SK-N-SH treated with all-trans-retinoic acid at 6 μM for 48 hours (cell line): ENCODE results near the gene UNC5C.

Experiments
- ATAC-seq: fragments of 200-7000 bp; cut with Tn5 transposase; 3 replicates; pipeline ENCODE4 v1.9.1; 2020; ENCODE audit warnings: mild to moderate bottlenecking, moderate library complexity
- ARNTL ChIP-seq: fragments of 450-650 bp; formaldehyde crosslinking; IDR thresholded peaks from 2 replicates; pipeline ENCODE4 v1.5.0; 2020; ENCODE audit warnings: low read depth, mild to moderate bottlenecking, moderate library complexity, borderline replicate concordance
- BACH2 ChIP-seq: fragments of 250-450 bp; sonication (Bioruptor Pico); IDR thresholded peaks from 2 replicates; pipeline ENCODE4 v1.9.0; 2021; ENCODE audit warnings: mild to moderate bottlenecking, borderline replicate concordance
- GLIS3 ChIP-seq: fragments of 250-450 bp; sonication (Bioruptor Pico); IDR thresholded peaks from 2 replicates; pipeline ENCODE4 v1.5.0; 2020; ENCODE audit warnings: mild to moderate bottlenecking, moderate library complexity
- ISL1 ChIP-seq: fragments of 250-450 bp; sonication (Bioruptor Pico); IDR thresholded peaks from 2 replicates; pipeline ENCODE4 v2.1.2; 2022; ENCODE audit warnings: mild to moderate bottlenecking, moderate library complexity
- OSR1 ChIP-seq: fragments of 250-450 bp; sonication (Bioruptor Pico); IDR thresholded peaks from 2 replicates; pipeline ENCODE4 v1.8.0; 2022; ENCODE audit warnings: moderate library complexity, mild to moderate bottlenecking, inconsistent platforms
- PPARA ChIP-seq: fragments of 250-450 bp; sonication (Bioruptor Pico); IDR thresholded peaks from 2 replicates; pipeline ENCODE4 v1.5.0; 2020; ENCODE audit warnings: mild to moderate bottlenecking, borderline replicate concordance
- RARB ChIP-seq: fragments of 250-450 bp; sonication (Bioruptor Pico); IDR thresholded peaks from 2 replicates; pipeline ENCODE4 v1.8.0; 2021; ENCODE audit warnings: mild to moderate bottlenecking, moderate library complexity
- SNAI2 ChIP-seq: fragments of 250-450 bp; sonication (Bioruptor Pico); IDR thresholded peaks from 2 replicates; pipeline ENCODE4 v1.5.0; 2020; ENCODE audit warnings: mild to moderate bottlenecking, moderate library complexity
- TCF4 ChIP-seq: fragments of 250-450 bp; sonication (Bioruptor Pico); IDR thresholded peaks from 2 replicates; pipeline ENCODE4 v1.8.0; 2021; ENCODE audit warnings: mild to moderate bottlenecking, moderate library complexity, borderline replicate concordance
- TOX ChIP-seq: fragments of 250-450 bp; sonication (Bioruptor Pico); IDR thresholded peaks from 2 replicates; pipeline ENCODE4 v1.8.0; 2021; ENCODE audit warnings: mild to moderate bottlenecking, moderate library complexity, borderline replicate concordance
- ZFP3 ChIP-seq: fragments of 250-450 bp; sonication (Bioruptor Pico); IDR thresholded peaks from 2 replicates; pipeline ENCODE4 v1.5.0; 2020; ENCODE audit warnings: mild to moderate bottlenecking, moderate library complexity
- ZFP30 ChIP-seq: fragments of 450-650 bp; formaldehyde crosslinking; IDR thresholded peaks from 2 replicates; pipeline ENCODE4 v1.5.0; 2022; ENCODE audit warnings: mild to moderate bottlenecking, moderate library complexity
- ZNF565 ChIP-seq: fragments of 450-650 bp; formaldehyde crosslinking; conservative IDR thresholded peaks from 2 replicates; pipeline ENCODE4 v1.5.0; 2020; ENCODE audit warnings: low read depth, mild to moderate bottlenecking, moderate library complexity
- ZNF70 ChIP-seq: fragments of 450-650 bp; formaldehyde crosslinking; IDR thresholded peaks from 2 replicates; pipeline ENCODE4 v1.5.0; 2020; ENCODE audit warnings: mild to moderate bottlenecking, moderate library complexity
- TF ChIP-seq, protein P1 (sequence below): fragments of 250-450 bp; sonication (Bioruptor Pico); IDR thresholded peaks from 2 replicates; pipeline ENCODE4 v1.5.1; 2020; ENCODE audit warnings: low read depth, mild to moderate bottlenecking, moderate library complexity
- TF ChIP-seq, protein P2 (sequence below): fragments of 250-450 bp; sonication (Bioruptor Pico); IDR thresholded peaks from 2 replicates; pipeline ENCODE4 v1.5.0; 2020; ENCODE audit warnings: mild to moderate bottlenecking, moderate library complexity
- TF ChIP-seq, protein P3 (sequence below): fragments of 250-450 bp; sonication (Bioruptor Pico); IDR thresholded peaks from 2 replicates; pipeline ENCODE4 v1.8.0; 2021; ENCODE audit warnings: low read depth, mild to moderate bottlenecking, moderate library complexity, borderline replicate concordance
- TF ChIP-seq, protein P4 (sequence below): fragments of 250-450 bp; sonication (Bioruptor Pico); IDR thresholded peaks from 2 replicates; pipeline ENCODE4 v1.5.1; 2021; ENCODE audit warnings: mild to moderate bottlenecking, moderate library complexity

The UNC5C gene

DNA sequence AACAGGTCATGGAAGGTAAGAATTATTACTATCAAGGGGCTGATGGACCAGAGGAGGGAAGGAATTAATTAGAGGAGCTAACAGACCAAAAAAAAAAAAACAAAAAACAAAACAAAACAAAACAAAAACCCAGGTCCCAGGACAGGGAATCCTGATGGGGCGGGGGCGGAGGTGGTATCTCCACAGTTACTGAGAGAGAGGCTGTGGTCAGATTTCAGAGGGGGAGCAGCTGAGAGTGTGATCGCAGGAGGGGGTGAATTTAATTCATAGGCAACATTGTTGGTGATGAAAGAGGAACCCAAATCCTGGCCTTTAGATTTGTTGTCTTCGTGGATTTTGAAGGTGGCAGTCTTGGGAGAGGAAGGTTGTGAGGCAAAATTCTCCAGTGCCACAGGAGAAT, 389.4 kb downstream of the UNC5C start:
- no peak for TF ChIP-seq ZFP30 (CRISPR knock-in tag)
- no peak for TF ChIP-seq ZFP3
- TF ChIP-seq, protein P1, sequence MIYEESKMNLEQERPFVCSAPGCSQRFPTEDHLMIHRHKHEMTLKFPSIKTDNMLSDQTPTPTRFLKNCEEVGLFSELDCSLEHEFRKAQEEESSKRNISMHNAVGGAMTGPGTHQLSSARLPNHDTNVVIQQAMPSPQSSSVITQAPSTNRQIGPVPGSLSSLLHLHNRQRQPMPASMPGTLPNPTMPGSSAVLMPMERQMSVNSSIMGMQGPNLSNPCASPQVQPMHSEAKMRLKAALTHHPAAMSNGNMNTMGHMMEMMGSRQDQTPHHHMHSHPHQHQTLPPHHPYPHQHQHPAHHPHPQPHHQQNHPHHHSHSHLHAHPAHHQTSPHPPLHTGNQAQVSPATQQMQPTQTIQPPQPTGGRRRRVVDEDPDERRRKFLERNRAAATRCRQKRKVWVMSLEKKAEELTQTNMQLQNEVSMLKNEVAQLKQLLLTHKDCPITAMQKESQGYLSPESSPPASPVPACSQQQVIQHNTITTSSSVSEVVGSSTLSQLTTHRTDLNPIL (CRISPR knock-in tag) = no peak
- TF ChIP-seq, all 23 proteins: peak for 0

DNA sequence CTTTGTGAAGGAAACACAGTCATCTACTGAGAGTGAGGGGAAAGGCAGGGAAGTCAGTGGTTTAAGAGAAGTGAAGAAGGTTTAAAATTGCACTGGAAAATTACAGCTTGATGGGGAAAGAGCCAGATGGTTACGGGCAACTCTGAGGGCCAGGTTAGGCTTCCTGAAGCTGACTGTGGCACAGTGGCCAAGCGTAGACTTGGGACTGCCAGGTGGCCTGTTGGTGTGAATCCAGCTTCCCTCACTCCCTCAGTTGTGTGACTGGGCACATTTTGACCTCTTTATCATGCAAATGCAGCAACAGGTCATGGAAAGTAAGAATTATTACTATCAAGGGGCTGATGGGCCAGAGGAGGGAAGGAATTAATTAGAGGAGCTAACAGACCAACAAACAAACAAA, 390.1 kb downstream of the UNC5C start:
- ATAC-seq = no peak
- TF ChIP-seq, protein P2, sequence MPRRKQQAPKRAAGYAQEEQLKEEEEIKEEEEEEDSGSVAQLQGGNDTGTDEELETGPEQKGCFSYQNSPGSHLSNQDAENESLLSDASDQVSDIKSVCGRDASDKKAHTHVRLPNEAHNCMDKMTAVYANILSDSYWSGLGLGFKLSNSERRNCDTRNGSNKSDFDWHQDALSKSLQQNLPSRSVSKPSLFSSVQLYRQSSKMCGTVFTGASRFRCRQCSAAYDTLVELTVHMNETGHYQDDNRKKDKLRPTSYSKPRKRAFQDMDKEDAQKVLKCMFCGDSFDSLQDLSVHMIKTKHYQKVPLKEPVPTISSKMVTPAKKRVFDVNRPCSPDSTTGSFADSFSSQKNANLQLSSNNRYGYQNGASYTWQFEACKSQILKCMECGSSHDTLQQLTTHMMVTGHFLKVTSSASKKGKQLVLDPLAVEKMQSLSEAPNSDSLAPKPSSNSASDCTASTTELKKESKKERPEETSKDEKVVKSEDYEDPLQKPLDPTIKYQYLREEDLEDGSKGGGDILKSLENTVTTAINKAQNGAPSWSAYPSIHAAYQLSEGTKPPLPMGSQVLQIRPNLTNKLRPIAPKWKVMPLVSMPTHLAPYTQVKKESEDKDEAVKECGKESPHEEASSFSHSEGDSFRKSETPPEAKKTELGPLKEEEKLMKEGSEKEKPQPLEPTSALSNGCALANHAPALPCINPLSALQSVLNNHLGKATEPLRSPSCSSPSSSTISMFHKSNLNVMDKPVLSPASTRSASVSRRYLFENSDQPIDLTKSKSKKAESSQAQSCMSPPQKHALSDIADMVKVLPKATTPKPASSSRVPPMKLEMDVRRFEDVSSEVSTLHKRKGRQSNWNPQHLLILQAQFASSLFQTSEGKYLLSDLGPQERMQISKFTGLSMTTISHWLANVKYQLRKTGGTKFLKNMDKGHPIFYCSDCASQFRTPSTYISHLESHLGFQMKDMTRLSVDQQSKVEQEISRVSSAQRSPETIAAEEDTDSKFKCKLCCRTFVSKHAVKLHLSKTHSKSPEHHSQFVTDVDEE (CRISPR knock-in tag) = no peak
- TF ChIP-seq RARB (CRISPR knock-in tag) (no peak), TOX (CRISPR knock-in tag) (no peak), ARNTL (no peak), ISL1 (CRISPR knock-in tag) (no peak), OSR1 (CRISPR knock-in tag) (no peak)
- TF ChIP-seq, protein P3, sequence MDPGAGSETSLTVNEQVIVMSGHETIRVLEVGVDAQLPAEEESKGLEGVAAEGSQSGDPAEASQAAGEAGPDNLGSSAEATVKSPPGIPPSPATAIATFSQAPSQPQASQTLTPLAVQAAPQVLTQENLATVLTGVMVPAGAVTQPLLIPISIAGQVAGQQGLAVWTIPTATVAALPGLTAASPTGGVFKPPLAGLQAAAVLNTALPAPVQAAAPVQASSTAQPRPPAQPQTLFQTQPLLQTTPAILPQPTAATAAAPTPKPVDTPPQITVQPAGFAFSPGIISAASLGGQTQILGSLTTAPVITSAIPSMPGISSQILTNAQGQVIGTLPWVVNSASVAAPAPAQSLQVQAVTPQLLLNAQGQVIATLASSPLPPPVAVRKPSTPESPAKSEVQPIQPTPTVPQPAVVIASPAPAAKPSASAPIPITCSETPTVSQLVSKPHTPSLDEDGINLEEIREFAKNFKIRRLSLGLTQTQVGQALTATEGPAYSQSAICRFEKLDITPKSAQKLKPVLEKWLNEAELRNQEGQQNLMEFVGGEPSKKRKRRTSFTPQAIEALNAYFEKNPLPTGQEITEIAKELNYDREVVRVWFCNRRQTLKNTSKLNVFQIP = no peak

More for the DNA sequence above, 389.4 kb downstream of the UNC5C start:
- ATAC-seq = no peak

DNA sequence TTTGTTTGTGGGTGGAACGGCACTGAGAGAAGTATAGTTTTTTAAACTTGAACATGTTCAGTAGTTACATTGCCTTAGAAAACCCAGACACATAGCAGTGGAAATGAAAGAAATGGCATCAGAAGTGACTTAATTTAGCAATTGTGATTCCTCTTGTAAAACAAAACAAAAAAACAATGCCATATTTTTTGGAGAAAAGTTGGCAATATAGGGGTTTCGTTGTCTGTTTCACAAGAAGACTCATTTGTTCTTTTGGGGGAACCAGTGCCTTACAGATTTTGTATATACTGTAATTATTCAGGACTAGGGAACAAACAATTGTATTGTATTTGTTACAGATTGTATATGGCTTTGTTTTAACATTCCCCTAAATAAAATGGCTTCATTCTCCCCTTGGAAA, 390.7 kb downstream of the UNC5C start:
- ATAC-seq = no peak
- TF ChIP-seq, protein P4, sequence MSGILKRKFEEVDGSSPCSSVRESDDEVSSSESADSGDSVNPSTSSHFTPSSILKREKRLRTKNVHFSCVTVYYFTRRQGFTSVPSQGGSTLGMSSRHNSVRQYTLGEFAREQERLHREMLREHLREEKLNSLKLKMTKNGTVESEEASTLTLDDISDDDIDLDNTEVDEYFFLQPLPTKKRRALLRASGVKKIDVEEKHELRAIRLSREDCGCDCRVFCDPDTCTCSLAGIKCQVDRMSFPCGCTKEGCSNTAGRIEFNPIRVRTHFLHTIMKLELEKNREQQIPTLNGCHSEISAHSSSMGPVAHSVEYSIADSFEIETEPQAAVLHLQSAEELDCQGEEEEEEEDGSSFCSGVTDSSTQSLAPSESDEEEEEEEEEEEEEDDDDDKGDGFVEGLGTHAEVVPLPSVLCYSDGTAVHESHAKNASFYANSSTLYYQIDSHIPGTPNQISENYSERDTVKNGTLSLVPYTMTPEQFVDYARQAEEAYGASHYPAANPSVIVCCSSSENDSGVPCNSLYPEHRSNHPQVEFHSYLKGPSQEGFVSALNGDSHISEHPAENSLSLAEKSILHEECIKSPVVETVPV (CRISPR knock-in tag) = no peak
- TF ChIP-seq GLIS3 (CRISPR knock-in tag) (no peak), RARB (CRISPR knock-in tag) (no peak), ZNF565 (CRISPR knock-in tag) (no peak), ZFP30 (CRISPR knock-in tag) (no peak), ARNTL (no peak), BACH2 (CRISPR knock-in tag) (no peak), TCF4 (CRISPR knock-in tag) (no peak), SNAI2 (no peak), ISL1 (CRISPR knock-in tag) (no peak), ZNF70 (CRISPR knock-in tag) (no peak), PPARA (CRISPR knock-in tag) (no peak)
- TF ChIP-seq, protein P2 (CRISPR knock-in tag) = no peak
- TF ChIP-seq, protein P1 (CRISPR knock-in tag) = no peak
